Aorta (tissue), 5 donors: ENCODE results near the gene MLLT1. TPM values are rescaled to one million over a fixed set of nuclear protein-coding genes. Genes with fewer than 3 reads are reported as not detected.
"Not testable (repeated sequence)": the region's sequence is repeated elsewhere in the genome, so short reads cannot be mapped to it uniquely, and the experiment has no call there.

Experiments
- ATAC-seq: fragments of 200-7000 bp; cut with Tn5 transposase; one replicate; pipeline ENCODE4 v1.9.1; 2022; ENCODE audit warnings: moderate library complexity; ENCODE audit not compliant: low FRiP score
- DNase-seq, 2 donors: peaks; one replicate each; pipeline ENCODE4 v3.0.0-alpha.2; 2020
- H3K27ac ChIP-seq, 2 donors: one replicate each; pipeline ENCODE4 v1.5.1; 2013; ENCODE audit warnings: low read length in 2 of 2, mild to moderate bottlenecking in 2 of 2, moderate library complexity in 2 of 2, control low read depth in 1 of 2, inconsistent platforms in 1 of 2, low read depth in 1 of 2
- H3K27me3 ChIP-seq, 2 donors: one replicate each; pipeline ENCODE4 v1.6.1; 2013; ENCODE audit warnings: control low read depth in 1 of 2, low read length in 1 of 2, mild to moderate bottlenecking in 1 of 2, moderate library complexity in 1 of 2; ENCODE audit not compliant: insufficient read depth in 2 of 2, control insufficient read depth in 1 of 2
- H3K36me3 ChIP-seq, 2 donors: one replicate each; pipeline ENCODE4 v1.6.1; 2013; ENCODE audit warnings: control low read depth in 1 of 2, low read length in 1 of 2, mild to moderate bottlenecking in 1 of 2; ENCODE audit not compliant: insufficient read depth in 2 of 2, control insufficient read depth in 1 of 2
- H3K4me1 ChIP-seq, 2 donors: one replicate each; pipeline ENCODE4 v1.6.1; 2013; ENCODE audit warnings: low read length in 2 of 2, control low read depth in 1 of 2, mild to moderate bottlenecking in 1 of 2, moderate library complexity in 1 of 2; ENCODE audit not compliant: insufficient read depth in 2 of 2, control insufficient read depth in 1 of 2
- H3K4me3 ChIP-seq, 2 donors: one replicate each; pipeline ENCODE4 v1.5.1; 2013; ENCODE audit warnings: low read length in 2 of 2, control low read depth in 1 of 2, mild to moderate bottlenecking in 1 of 2
- H3K9me3 ChIP-seq: one replicate; pipeline ENCODE4 v1.6.1; 2013; ENCODE audit warnings: mild to moderate bottlenecking, low read length; ENCODE audit not compliant: control insufficient read depth
- WGBS, 2 donors: extraction: QIAGEN DNeasy Blood & Tissue Kit; methylation state at CpG; one replicate each; pipeline ENCODE4 v1.1.7; 2013; 5-methylcytosine and 5-hydroxymethylcytosine counted together
- intact Hi-C, 2 donors: fragments of 100-400 bp; cut with DNase I; formaldehyde crosslinking; loops; one replicate each; pipeline versions ENCODE4 v1.14.2 to v1.15.0; 2022
- long read RNA-seq, 2 donors: library from polyadenylated mRNA; unstranded; transcript quantifications; one replicate each; pipeline ENCODE4 v2.0.0, GENCODE V29; 2020 to 2021
- polyA plus RNA-seq, 2 donors: library from polyadenylated mRNA; stranded (reverse); fragments of 200-250 nt; gene quantifications; one replicate each; pipeline ENCODE4 v1.2.3, GENCODE V29; 2013
- total RNA-seq, 2 donors: library from RNA; stranded (reverse); fragmentation: NEBNext Ultra II Directional; extraction: Animal tissue kit (Norgen Biotek cat#: 25700); gene quantifications; one replicate each; pipeline ENCODE4 v1.2.1, GENCODE V29; 2021
- donor health status: healthy with polysubstance abuse.
- donor health status: Bipolar disorder and iron deficiency.
- donor health status: DM: no; HTN: no; CAD: no.
- donor health status: DM: no; HTN: no; CAD: no.
- donor health status: DM: yes; HTN: yes; CAD: no.

Gene MLLT1, protein sequence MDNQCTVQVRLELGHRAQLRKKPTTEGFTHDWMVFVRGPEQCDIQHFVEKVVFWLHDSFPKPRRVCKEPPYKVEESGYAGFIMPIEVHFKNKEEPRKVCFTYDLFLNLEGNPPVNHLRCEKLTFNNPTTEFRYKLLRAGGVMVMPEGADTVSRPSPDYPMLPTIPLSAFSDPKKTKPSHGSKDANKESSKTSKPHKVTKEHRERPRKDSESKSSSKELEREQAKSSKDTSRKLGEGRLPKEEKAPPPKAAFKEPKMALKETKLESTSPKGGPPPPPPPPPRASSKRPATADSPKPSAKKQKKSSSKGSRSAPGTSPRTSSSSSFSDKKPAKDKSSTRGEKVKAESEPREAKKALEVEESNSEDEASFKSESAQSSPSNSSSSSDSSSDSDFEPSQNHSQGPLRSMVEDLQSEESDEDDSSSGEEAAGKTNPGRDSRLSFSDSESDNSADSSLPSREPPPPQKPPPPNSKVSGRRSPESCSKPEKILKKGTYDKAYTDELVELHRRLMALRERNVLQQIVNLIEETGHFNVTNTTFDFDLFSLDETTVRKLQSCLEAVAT
- 10 to 100 TPM; 54.8 to 55.5 TPM for total RNA-seq
- 10 to 100 TPM; 14.9 to 34.3 TPM for polyA plus RNA-seq
- long read RNA-seq, donor 1, partial matches to known transcripts: 7 of 164 reads
- long read RNA-seq, donor 1, other reads (novel, unspliced or antisense): 157 of 164 reads
- long read RNA-seq, donor 2, partial matches to known transcripts: 20 of 65 reads
- long read RNA-seq, donor 2, other reads (novel, unspliced or antisense): 45 of 65 reads

GRCh38 chr19:6279931-6280591 is at the start of gene MLLT1:
Gene MLLT1 (minus strand): TSS chr19:6279975. CDS start chr19:6279784, 191 bp downstream.
- DNase-seq (peak; percentile 98 to 100), ATAC-seq (peak; percentile 96)
- no peaks in the 10 kb centered on the region for H3K27me3 ChIP-seq
- H3K4me3 ChIP-seq: peak within 1 kb of the TSS; percentile 96 to 99
- no peaks in the 10 kb centered on the region for H3K9me3 ChIP-seq
- no peak within 1 kb of the TSS for H3K27ac ChIP-seq
- intact Hi-C loops: loop anchor here (5.0 to 10.0 kb wide), 6 partner anchors 43 to 465 kb away; partner anchors contain the start of genes CLPP (in 1 of the 2) and RFX2 (in 1 of the 2)
- H3K36me3 ChIP-seq: no peaks in the 10 kb centered on the region
- no peaks in the 10 kb centered on the region for H3K4me1 ChIP-seq
- 2% methylated on average over 47 to 66 of the region's 66 CpGs for WGBS, 2 donors

GRCh38 chr19:6326815-6327214 is 47.0 kb upstream of the MLLT1 start:
- Histone ChIP-seq H3K27ac (no peak overlapping the region), H3K4me3 (no peak overlapping the region), H3K4me1 (no peaks in the 10 kb centered on the region), H3K9me3 (no peaks in the 10 kb centered on the region), H3K36me3 (no peaks in the 10 kb centered on the region), H3K27me3 (no peaks in the 10 kb centered on the region)
- WGBS, 2 donors: 76 to 82% methylated on average over 5 of the region's 5 CpGs
- DNase-seq (peak in 1 of 2 donors; percentile 1), ATAC-seq (no peak)
- intact Hi-C loops: no loop called here

GRCh38 chr19:6325614-6326013 is 45.8 kb upstream of the MLLT1 start:
- Histone ChIP-seq H3K36me3 (no peaks in the 10 kb centered on the region), H3K4me3 (no peak overlapping the region), H3K9me3 (no peaks in the 10 kb centered on the region), H3K4me1 (no peaks in the 10 kb centered on the region), H3K27me3 (no peaks in the 10 kb centered on the region), H3K27ac (no peak overlapping the region)
- intact Hi-C loops: no loop called here
- ATAC-seq: no peak
- peak in 1 of 2 donors; percentile 4 for DNase-seq
- 65 to 66% methylated on average over 4 of the region's 4 CpGs for WGBS, 2 donors

- 61 to 68% methylated on average over 4 of the region's 4 CpGs for WGBS, 2 donors
- no peak for ATAC-seq
- H3K4me3 ChIP-seq: no peak overlapping the region
- H3K4me1 ChIP-seq: no peaks in the 10 kb centered on the region
- intact Hi-C loops: no loop called here
- H3K27ac ChIP-seq: no peak overlapping the region
- no peaks in the 10 kb centered on the region for H3K36me3 ChIP-seq
- no peak for DNase-seq
- no peaks in the 10 kb centered on the region for H3K27me3 ChIP-seq
- H3K9me3 ChIP-seq: no peaks in the 10 kb centered on the region
Observed at GRCh38 chr19:6324757-6325156, 45.0 kb upstream of the MLLT1 start.

DNA sequence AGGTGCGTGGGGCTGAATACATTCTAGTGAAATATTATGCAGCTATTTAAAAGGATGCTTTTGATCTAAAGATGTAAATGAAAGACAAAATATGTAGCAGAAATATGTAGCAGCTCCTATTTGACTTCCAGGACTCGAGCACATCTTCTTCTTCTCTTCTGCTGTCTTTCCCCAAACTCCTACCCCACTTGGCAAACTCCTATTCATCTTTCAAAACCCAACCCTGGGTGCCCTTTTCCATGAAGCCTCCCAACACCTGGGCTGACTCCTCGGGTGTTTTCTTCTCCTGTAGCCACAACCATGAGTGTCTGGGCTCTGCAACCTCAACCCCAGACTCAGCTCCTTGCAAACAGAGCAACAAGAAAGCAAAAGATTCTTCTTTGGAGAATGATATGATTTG is 42.5 kb upstream of the MLLT1 start:
- no peaks in the 10 kb centered on the region for H3K4me1 ChIP-seq
- H3K27me3 ChIP-seq: no peaks in the 10 kb centered on the region
- H3K4me3 ChIP-seq: no peak overlapping the region
- no peaks in the 10 kb centered on the region for H3K9me3 ChIP-seq
- ATAC-seq (no peak), DNase-seq (peak in 1 of 2 donors; percentile 3)
- intact Hi-C loops: no loop called here
- 52 to 58% methylated on average over 3 of the region's 3 CpGs for WGBS, 2 donors
- no peaks in the 10 kb centered on the region for H3K36me3 ChIP-seq
- H3K27ac ChIP-seq: no peak overlapping the region

DNA sequence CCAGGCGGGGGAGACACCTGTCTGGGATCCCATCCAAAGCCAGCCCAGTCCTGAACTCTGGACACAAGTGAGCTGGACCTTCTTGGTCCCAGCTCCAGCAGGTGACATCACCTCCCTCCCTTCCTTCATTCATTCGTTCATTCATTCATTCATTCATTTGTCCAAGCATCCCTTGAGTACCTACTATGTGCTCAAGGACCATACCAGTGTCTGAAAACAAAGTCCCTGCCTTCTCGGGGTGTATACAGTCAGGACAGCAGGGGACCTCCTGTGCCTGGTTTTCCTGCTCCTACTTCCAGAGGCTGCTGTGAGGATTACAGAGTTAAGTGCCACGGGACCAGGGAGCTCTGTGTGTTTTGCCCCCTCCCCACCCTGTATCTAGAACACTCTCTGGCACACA is 39.6 kb upstream of the MLLT1 start:
- no peaks in the 10 kb centered on the region for H3K4me1 ChIP-seq
- H3K4me3 ChIP-seq: no peak overlapping the region
- no peaks in the 10 kb centered on the region for H3K36me3 ChIP-seq
- intact Hi-C loops: no loop called here
- no peak overlapping the region for H3K27ac ChIP-seq
- WGBS, 2 donors: 40 to 44% methylated on average over 4 of the region's 4 CpGs
- no peaks in the 10 kb centered on the region for H3K9me3 ChIP-seq
- DNase-seq: no peak
- no peak for ATAC-seq
- no peaks in the 10 kb centered on the region for H3K27me3 ChIP-seq

GRCh38 chr19:6318772-6319171 is 39.0 kb upstream of the MLLT1 start:
- no peak overlapping the region for H3K4me3 ChIP-seq
- H3K36me3 ChIP-seq: no peaks in the 10 kb centered on the region
- no peak for ATAC-seq
- H3K9me3 ChIP-seq: peaks cover under 1% of the 10 kb centered on the region
- H3K27ac ChIP-seq: no peak overlapping the region
- H3K27me3 ChIP-seq: no peaks in the 10 kb centered on the region
- no peaks in the 10 kb centered on the region for H3K4me1 ChIP-seq
- DNase-seq: no peak
- intact Hi-C loops: no loop called here
- WGBS, 2 donors: 70 to 73% methylated on average over 5 of the region's 5 CpGs

GRCh38 chr19:6315646-6316045 is 35.9 kb upstream of the MLLT1 start:
- H3K9me3 ChIP-seq, H3K4me1 ChIP-seq, H3K36me3 ChIP-seq, intact Hi-C loops, H3K27me3 ChIP-seq, H3K4me3 ChIP-seq, ATAC-seq, H3K27ac ChIP-seq: not testable (repeated sequence)
- peak in 1 of 2 donors; percentile 8 for DNase-seq
- WGBS, 2 donors: 84 to 85% methylated on average over 5 of the region's 5 CpGs
